ENCODE results near the gene TPPP. TPM values are rescaled to one million over a fixed set of nuclear protein-coding genes. Genes with fewer than 3 reads are reported as not detected.

The TPPP gene
- total RNA-seq, 1 experiment from 2014 or later: 3.9 TPM

- DNase-seq (ENCODE audit: low read depth, low spot score): no peak
- Histone ChIP-seq H3K4me2 (ENCODE audit: low read length) (no peak overlapping the region), H3K9me3 (ENCODE audit: control insufficient read depth in 1 of 2, insufficient read depth in 1 of 2, low read depth in 1 of 2, low read length in 2 of 2) (no peaks in the 10 kb centered on the region), H3K4me1 (ENCODE audit: control insufficient read depth in 1 of 2, insufficient read depth in 2 of 2, low read length in 2 of 2) (no peaks in the 10 kb centered on the region), H3K79me2 (ENCODE audit: insufficient read depth, low read length) (no peaks in the 10 kb centered on the region), H3K9me2 (ENCODE audit: insufficient read depth) (no peaks in the 10 kb centered on the region), H3K27me3 (ENCODE audit: insufficient read depth, low read length) (no peaks in the 10 kb centered on the region), H3K9ac (ENCODE audit: low read length) (no peak overlapping the region), H3K36me3 (ENCODE audit: control insufficient read depth in 1 of 2, insufficient read depth in 2 of 2, low read length in 2 of 2) (peaks cover 32 to 33% of the 10 kb centered on the region in 2 experiments), H3K27ac (ENCODE audit: low read depth, low read length) (no peak overlapping the region), H2AFZ (ENCODE audit: low read depth, low read length, poor library complexity, severe bottlenecking) (no peak overlapping the region), H4K20me1 (ENCODE audit: insufficient read depth) (no peaks in the 10 kb centered on the region), H3K4me3 (replicated peaks in 1 of 2; ENCODE audit: low read depth in 1 of 2, low read length in 2 of 2) (no peak overlapping the region)
- ATAC-seq: no peak
- TF ChIP-seq POLR2A (IDR thresholded peaks at IDR 0.05; ENCODE audit: borderline replicate concordance, extremely low read depth, insufficient read depth, insufficient read length) (no peak), POLR2AphosphoS5 (IDR thresholded peaks at IDR 0.05; ENCODE audit: low read depth, low read length) (no peak), SRF (IDR thresholded peaks at IDR 0.05; ENCODE audit: low read depth) (no peak), SIN3A (IDR thresholded peaks at IDR 0.05; ENCODE audit: low read depth) (no peak), CBX3 (IDR thresholded peaks at IDR 0.05; ENCODE audit: low read depth) (no peak), SP1 (IDR thresholded peaks at IDR 0.05; ENCODE audit: low read depth) (no peak), ATF3 (IDR thresholded peaks at IDR 0.05) (no peak), TCF7L2 (IDR thresholded peaks at IDR 0.05; ENCODE audit: borderline replicate concordance, extremely low read depth, insufficient read depth, insufficient read length) (no peak), RAD21 (IDR thresholded peaks at IDR 0.05; ENCODE audit: low read depth) (no peak), REST (IDR thresholded peaks at IDR 0.05; ENCODE audit: low read depth) (no peak), JUND (IDR thresholded peaks at IDR 0.05) (no peak), ZNF274 (IDR thresholded peaks at IDR 0.05; ENCODE audit: low read depth, low read length) (no peak), EZH2 (IDR thresholded peaks at IDR 0.05) (no peak), YY1 (IDR thresholded peaks at IDR 0.05; ENCODE audit: extremely low read depth, insufficient replicate concordance, low read depth, low read length) (no peak)
- TF ChIP-seq, protein P1, sequence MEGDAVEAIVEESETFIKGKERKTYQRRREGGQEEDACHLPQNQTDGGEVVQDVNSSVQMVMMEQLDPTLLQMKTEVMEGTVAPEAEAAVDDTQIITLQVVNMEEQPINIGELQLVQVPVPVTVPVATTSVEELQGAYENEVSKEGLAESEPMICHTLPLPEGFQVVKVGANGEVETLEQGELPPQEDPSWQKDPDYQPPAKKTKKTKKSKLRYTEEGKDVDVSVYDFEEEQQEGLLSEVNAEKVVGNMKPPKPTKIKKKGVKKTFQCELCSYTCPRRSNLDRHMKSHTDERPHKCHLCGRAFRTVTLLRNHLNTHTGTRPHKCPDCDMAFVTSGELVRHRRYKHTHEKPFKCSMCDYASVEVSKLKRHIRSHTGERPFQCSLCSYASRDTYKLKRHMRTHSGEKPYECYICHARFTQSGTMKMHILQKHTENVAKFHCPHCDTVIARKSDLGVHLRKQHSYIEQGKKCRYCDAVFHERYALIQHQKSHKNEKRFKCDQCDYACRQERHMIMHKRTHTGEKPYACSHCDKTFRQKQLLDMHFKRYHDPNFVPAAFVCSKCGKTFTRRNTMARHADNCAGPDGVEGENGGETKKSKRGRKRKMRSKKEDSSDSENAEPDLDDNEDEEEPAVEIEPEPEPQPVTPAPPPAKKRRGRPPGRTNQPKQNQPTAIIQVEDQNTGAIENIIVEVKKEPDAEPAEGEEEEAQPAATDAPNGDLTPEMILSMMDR (IDR thresholded peaks at IDR 0.05 in 2 of 3, conservative IDR thresholded peaks at IDR 0.05 in 1 of 3; ENCODE audit: borderline replicate concordance in 1 of 3, insufficient read depth in 1 of 3, low read depth in 2 of 3, low read length in 2 of 3): no peak
- POLR2A ChIA-PET: no interaction called here
- CTCF ChIA-PET: no interaction called here
- no TSS peak for BruUV-seq (replicated peaks)
- intact Hi-C loops (cut with micrococcal nuclease): no loop called here
- RAD21 ChIA-PET (ENCODE audit: low non-redundant PET in 1 of 2, low total read pairs in 2 of 2, uncharacterized antibody in 2 of 2, unreplicated experiment in 2 of 2): no interaction called here
These were observed 53.5 kb downstream of the TPPP start for GRCh38 chr5:639584-640213.
